ENCODE measurements around the gene OR56B4.
A peak's percentile ranks its signal among the peaks of the same experiment; 100 is the strongest.

Gene OR56B4

DNA sequence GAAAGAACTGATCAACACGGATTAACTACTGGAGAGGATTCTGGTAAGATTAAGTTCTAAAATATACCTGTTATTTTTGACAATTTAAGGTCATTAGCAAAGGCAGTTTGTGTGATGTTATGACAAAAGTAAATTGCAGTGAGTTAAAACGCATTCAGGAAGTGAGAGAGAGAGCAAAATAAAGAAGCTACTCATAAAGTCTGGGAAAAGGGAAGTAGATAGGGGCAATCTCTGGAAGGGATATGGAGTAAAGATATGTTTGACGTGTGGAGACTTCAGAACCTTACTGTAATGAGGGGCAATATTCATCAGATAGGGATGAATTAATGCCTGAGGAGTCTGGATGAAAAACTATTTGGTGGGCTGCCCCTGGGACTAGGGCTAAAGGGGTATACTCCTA, 16.8 kb downstream of the OR56B4 start:
- Histone ChIP-seq H2AK5ac (ENCODE audit: low read length, severe bottlenecking) (no peak overlapping the region), H2BK5ac (ENCODE audit: low read depth, low read length, poor library complexity, severe bottlenecking) (no peak overlapping the region), H3K14ac (ENCODE audit: low read length in 2 of 2) (no peak overlapping the region), H3K4ac (ENCODE audit: low read depth in 1 of 2, low read length in 2 of 2) (no peak overlapping the region), H3K9me3 (ENCODE audit: control insufficient read depth, low read length) (no peaks in the 10 kb centered on the region), H3K23ac (ENCODE audit: low read length in 2 of 2) (no peak overlapping the region), H4K8ac (ENCODE audit: low read length) (no peak overlapping the region), H2BK12ac (ENCODE audit: low read length in 2 of 2) (no peak overlapping the region), H3K36me3 (ENCODE audit: control insufficient read depth in 1 of 2, insufficient read depth in 2 of 2, low read depth in 1 of 2, low read length in 2 of 2) (no peaks in the 10 kb centered on the region), H3K18ac (ENCODE audit: low read depth in 1 of 2, low read length in 2 of 2) (no peak overlapping the region), H2AFZ (ENCODE audit: low read depth, low read length) (no peak overlapping the region), H4K91ac (ENCODE audit: low read length) (no peak overlapping the region), H3K27me3 (ENCODE audit: control insufficient read depth in 1 of 2, insufficient read depth in 1 of 2, low read length in 2 of 2) (no peaks in the 10 kb centered on the region), H3K79me1 (replicated peaks; ENCODE audit: low read length, poor library complexity, severe bottlenecking) (no peaks in the 10 kb centered on the region), H3K27ac (ENCODE audit: low read length, poor library complexity, severe bottlenecking) (no peak overlapping the region), H2BK120ac (ENCODE audit: low read depth, low read length) (no peak overlapping the region), H3K4me3 (ENCODE audit: insufficient read depth in 1 of 2, low read depth in 1 of 2, low read length in 2 of 2) (no peak overlapping the region), H2BK15ac (ENCODE audit: low read depth, poor library complexity, severe bottlenecking) (no peak overlapping the region), H3K4me2 (ENCODE audit: low read length, poor library complexity, severe bottlenecking) (no peak overlapping the region), H3K9ac (ENCODE audit: low read length) (no peak overlapping the region), H3K4me1 (ENCODE audit: control insufficient read depth, insufficient read depth, low read depth, low read length) (no peaks in the 10 kb centered on the region)
- 67% methylated on average over 3 of the region's 3 CpGs for WGBS
- no peak for DNase-seq

DNA sequence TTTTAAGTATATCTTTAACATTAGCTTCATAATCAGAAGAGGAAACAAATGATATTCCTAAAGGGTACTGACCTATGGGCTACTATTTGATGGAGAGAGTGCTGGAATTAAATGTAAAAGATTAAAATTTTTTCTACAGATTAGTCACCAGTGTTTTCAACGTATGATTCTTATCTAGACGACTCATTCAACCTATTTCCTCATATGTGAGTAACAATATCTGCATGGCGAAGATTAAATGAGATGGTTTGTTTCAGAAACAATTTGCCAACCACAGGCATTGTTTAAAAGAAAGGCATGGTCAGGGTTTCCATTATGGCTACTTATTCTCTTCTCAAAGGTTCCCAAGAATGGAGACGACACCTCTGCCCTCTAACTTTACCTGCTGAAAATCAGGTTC, 20.4 kb downstream of the OR56B4 start:
- WGBS, result 68% methylated on average over 2 of the region's 4 CpGs
- Histone ChIP-seq H3K18ac (ENCODE audit: low read depth in 1 of 2, low read length in 2 of 2) (no peak overlapping the region), H2BK5ac (ENCODE audit: low read depth, low read length, poor library complexity, severe bottlenecking) (no peak overlapping the region), H2AK5ac (ENCODE audit: low read length, severe bottlenecking) (no peak overlapping the region), H3K4me3 (ENCODE audit: insufficient read depth in 1 of 2, low read depth in 1 of 2, low read length in 2 of 2) (no peak overlapping the region), H3K79me1 (replicated peaks; ENCODE audit: low read length, poor library complexity, severe bottlenecking) (no peaks in the 10 kb centered on the region), H3K27ac (ENCODE audit: low read length, poor library complexity, severe bottlenecking) (no peak overlapping the region), H3K9ac (ENCODE audit: low read length) (no peak overlapping the region), H4K91ac (ENCODE audit: low read length) (no peak overlapping the region), H3K23ac (ENCODE audit: low read length in 2 of 2) (no peak overlapping the region), H2AFZ (ENCODE audit: low read depth, low read length) (no peak overlapping the region), H3K36me3 (ENCODE audit: control insufficient read depth in 1 of 2, insufficient read depth in 2 of 2, low read depth in 1 of 2, low read length in 2 of 2) (no peaks in the 10 kb centered on the region), H2BK12ac (ENCODE audit: low read length in 2 of 2) (no peak overlapping the region), H3K27me3 (ENCODE audit: control insufficient read depth in 1 of 2, insufficient read depth in 1 of 2, low read length in 2 of 2) (no peaks in the 10 kb centered on the region), H2BK120ac (ENCODE audit: low read depth, low read length) (no peak overlapping the region), H3K14ac (ENCODE audit: low read length in 2 of 2) (no peak overlapping the region), H3K4ac (ENCODE audit: low read depth in 1 of 2, low read length in 2 of 2) (no peak overlapping the region), H4K8ac (ENCODE audit: low read length) (no peak overlapping the region), H3K9me3 (ENCODE audit: control insufficient read depth, low read length) (no peaks in the 10 kb centered on the region), H2BK15ac (ENCODE audit: low read depth, poor library complexity, severe bottlenecking) (no peak overlapping the region), H3K4me2 (ENCODE audit: low read length, poor library complexity, severe bottlenecking) (no peak overlapping the region), H3K4me1 (ENCODE audit: control insufficient read depth, insufficient read depth, low read depth, low read length) (no peaks in the 10 kb centered on the region)
- DNase-seq, result no peak

DNA sequence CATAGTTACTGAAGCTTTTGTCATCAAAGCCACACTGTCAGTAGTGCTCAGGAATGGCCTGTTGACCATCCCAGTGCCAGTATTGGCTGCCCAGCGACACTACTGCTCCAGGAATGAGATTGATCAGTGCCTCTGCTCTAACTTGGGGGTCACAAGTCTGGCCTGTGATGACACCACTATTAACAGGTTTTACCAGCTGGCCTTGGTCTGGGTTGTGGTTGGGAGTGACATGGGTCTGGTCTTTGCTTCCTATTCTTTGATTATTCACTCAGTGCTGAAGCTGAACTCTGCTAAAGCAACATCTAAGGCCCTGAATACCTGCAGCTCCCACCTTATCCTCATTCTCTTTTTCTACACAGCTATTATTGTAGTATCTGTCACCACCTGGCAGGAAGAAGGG, 21.5 kb downstream of the OR56B4 start:
- Histone ChIP-seq H2BK12ac (ENCODE audit: low read length in 2 of 2) (no peak overlapping the region), H4K91ac (ENCODE audit: low read length) (peak overlapping the region; percentile 48)
- DNase-seq, result no peak

DNA sequence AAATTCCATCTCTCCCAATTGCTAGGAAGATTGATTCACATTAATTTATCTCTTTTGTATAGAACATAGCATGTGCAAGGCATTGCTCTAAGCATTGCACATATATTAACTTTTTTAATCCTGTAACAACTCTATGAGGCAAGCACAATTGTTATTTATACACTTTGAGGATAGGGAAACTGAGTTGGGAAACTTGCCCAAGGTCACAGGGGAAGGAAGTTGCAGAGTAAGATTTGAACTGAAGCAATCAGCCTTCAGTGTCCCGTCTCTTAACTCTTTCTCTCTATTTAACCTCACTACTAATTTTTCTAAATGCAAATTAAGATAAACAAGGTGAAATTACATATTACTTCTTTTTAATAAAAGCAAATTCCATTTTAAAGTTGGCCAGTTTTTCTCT, 22.2 kb downstream of the OR56B4 start:
- no CpG with 5 or more reads among the region's 1 CpG for WGBS
- no peak overlapping the region for H3K14ac ChIP-seq (ENCODE audit: low read length in 2 of 2)

More for the DNA sequence above, 21.5 kb downstream of the OR56B4 start:
- Histone ChIP-seq H4K8ac (ENCODE audit: low read length) (no peak overlapping the region), H3K14ac (ENCODE audit: low read length in 2 of 2) (no peak overlapping the region), H3K9ac (ENCODE audit: low read length) (no peak overlapping the region), H2AFZ (ENCODE audit: low read depth, low read length) (no peak overlapping the region), H3K18ac (ENCODE audit: low read depth in 1 of 2, low read length in 2 of 2) (no peak overlapping the region), H3K4ac (ENCODE audit: low read depth in 1 of 2, low read length in 2 of 2) (no peak overlapping the region), H3K4me2 (ENCODE audit: low read length, poor library complexity, severe bottlenecking) (no peak overlapping the region), H3K4me1 (ENCODE audit: control insufficient read depth, insufficient read depth, low read depth, low read length) (no peaks in the 10 kb centered on the region), H3K9me3 (ENCODE audit: control insufficient read depth, low read length) (no peaks in the 10 kb centered on the region), H3K36me3 (ENCODE audit: control insufficient read depth in 1 of 2, insufficient read depth in 2 of 2, low read depth in 1 of 2, low read length in 2 of 2) (no peaks in the 10 kb centered on the region), H3K79me1 (replicated peaks; ENCODE audit: low read length, poor library complexity, severe bottlenecking) (no peaks in the 10 kb centered on the region), H2BK120ac (ENCODE audit: low read depth, low read length) (no peak overlapping the region), H3K27me3 (ENCODE audit: control insufficient read depth in 1 of 2, insufficient read depth in 1 of 2, low read length in 2 of 2) (no peaks in the 10 kb centered on the region), H2BK5ac (ENCODE audit: low read depth, low read length, poor library complexity, severe bottlenecking) (no peak overlapping the region), H2BK15ac (ENCODE audit: low read depth, poor library complexity, severe bottlenecking) (no peak overlapping the region), H3K4me3 (ENCODE audit: insufficient read depth in 1 of 2, low read depth in 1 of 2, low read length in 2 of 2) (no peak overlapping the region), H3K23ac (ENCODE audit: low read length in 2 of 2) (no peak overlapping the region), H2AK5ac (ENCODE audit: low read length, severe bottlenecking) (no peak overlapping the region), H3K27ac (ENCODE audit: low read length, poor library complexity, severe bottlenecking) (no peak overlapping the region)
- 50% methylated on average over 1 of the region's 1 CpG for WGBS

More for the DNA sequence above, 22.2 kb downstream of the OR56B4 start:
- H3K9me3 ChIP-seq (ENCODE audit: control insufficient read depth, low read length), result no peaks in the 10 kb centered on the region
- H4K91ac ChIP-seq (ENCODE audit: low read length), result no peak overlapping the region
- H3K23ac ChIP-seq (ENCODE audit: low read length in 2 of 2), result no peak overlapping the region
- no peak overlapping the region for H2BK12ac ChIP-seq (ENCODE audit: low read length in 2 of 2)
- H2BK15ac ChIP-seq (ENCODE audit: low read depth, poor library complexity, severe bottlenecking), result no peak overlapping the region
- DNase-seq, result no peak
- no peaks in the 10 kb centered on the region for H3K79me1 ChIP-seq (replicated peaks; ENCODE audit: low read length, poor library complexity, severe bottlenecking)
- no peak overlapping the region for H2AK5ac ChIP-seq (ENCODE audit: low read length, severe bottlenecking)
- H3K4ac ChIP-seq (ENCODE audit: low read depth in 1 of 2, low read length in 2 of 2), result no peak overlapping the region
- H3K27ac ChIP-seq (ENCODE audit: low read length, poor library complexity, severe bottlenecking), result no peak overlapping the region
- no peak overlapping the region for H2AFZ ChIP-seq (ENCODE audit: low read depth, low read length)
- H3K27me3 ChIP-seq (ENCODE audit: control insufficient read depth in 1 of 2, insufficient read depth in 1 of 2, low read length in 2 of 2), result no peaks in the 10 kb centered on the region
- H3K36me3 ChIP-seq (ENCODE audit: control insufficient read depth in 1 of 2, insufficient read depth in 2 of 2, low read depth in 1 of 2, low read length in 2 of 2), result no peaks in the 10 kb centered on the region
- H3K4me3 ChIP-seq (ENCODE audit: insufficient read depth in 1 of 2, low read depth in 1 of 2, low read length in 2 of 2), result no peak overlapping the region
- no peak overlapping the region for H2BK5ac ChIP-seq (ENCODE audit: low read depth, low read length, poor library complexity, severe bottlenecking)
- no peaks in the 10 kb centered on the region for H3K4me1 ChIP-seq (ENCODE audit: control insufficient read depth, insufficient read depth, low read depth, low read length)
- H4K8ac ChIP-seq (ENCODE audit: low read length), result no peak overlapping the region
- H3K18ac ChIP-seq (ENCODE audit: low read depth in 1 of 2, low read length in 2 of 2), result no peak overlapping the region
- H3K4me2 ChIP-seq (ENCODE audit: low read length, poor library complexity, severe bottlenecking), result no peak overlapping the region
- H2BK120ac ChIP-seq (ENCODE audit: low read depth, low read length), result no peak overlapping the region
- no peak overlapping the region for H3K9ac ChIP-seq (ENCODE audit: low read length)
